Transverse colon (tissue), 4 donors: ENCODE data around the gene NEDD4L.

Source experiments
- EP300 ChIP-seq: sonication (generic); formaldehyde crosslinking; IDR thresholded peaks from one replicate; pipeline ENCODE4 v1.6.1; 2017; ENCODE audit warnings: antibody characterized with exemption, low read depth
- POLR2A ChIP-seq: fragments of 450-650 bp; IDR thresholded peaks from one replicate; pipeline ENCODE4 v1.6.1; 2016; ENCODE audit warnings: antibody characterized with exemption, mild to moderate bottlenecking, moderate library complexity
- POLR2AphosphoS5 ChIP-seq, 3 donors: sonication (generic); formaldehyde crosslinking; IDR thresholded peaks; one replicate each; pipeline ENCODE4 v1.6.1; 2016; ENCODE audit warnings: antibody characterized with exemption in 3 of 3
- TF ChIP-seq, protein P1 (sequence below), 5 experiments: fragments of 200-600 bp in 3 of 5; fragments of 450-650 bp in 2 of 5; sonication (generic) in 3 of 5; IDR thresholded peaks; 1 replicate in 2 of 5; 2 replicates in 3 of 5; pipeline ENCODE4 v1.5.1; 2016 to 2017; ENCODE audit warnings: antibody characterized with exemption in 5 of 5, inconsistent platforms in 3 of 5, mild to moderate bottlenecking in 2 of 5, moderate library complexity in 1 of 5

DNA sequence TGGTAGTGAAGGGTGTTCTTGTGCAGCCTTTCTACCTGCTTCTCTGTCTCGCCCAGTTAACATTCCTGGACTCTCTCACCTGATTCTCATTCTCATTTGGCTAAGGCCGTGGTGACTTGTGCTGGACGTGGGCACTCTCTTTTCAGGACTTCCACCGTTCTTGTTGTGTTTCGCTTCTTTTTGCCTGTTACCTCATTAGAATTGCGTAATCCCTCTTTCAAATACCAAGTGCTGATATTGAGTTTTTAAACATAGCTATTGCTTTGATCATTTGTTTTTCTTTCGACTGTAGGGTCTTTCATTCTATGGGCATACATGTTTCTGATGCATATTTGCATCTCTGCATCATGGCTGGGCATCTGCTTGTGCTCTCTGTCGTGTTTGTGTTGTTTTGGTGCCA, 297.9 kb downstream of the NEDD4L start:
- TF ChIP-seq, protein P1, sequence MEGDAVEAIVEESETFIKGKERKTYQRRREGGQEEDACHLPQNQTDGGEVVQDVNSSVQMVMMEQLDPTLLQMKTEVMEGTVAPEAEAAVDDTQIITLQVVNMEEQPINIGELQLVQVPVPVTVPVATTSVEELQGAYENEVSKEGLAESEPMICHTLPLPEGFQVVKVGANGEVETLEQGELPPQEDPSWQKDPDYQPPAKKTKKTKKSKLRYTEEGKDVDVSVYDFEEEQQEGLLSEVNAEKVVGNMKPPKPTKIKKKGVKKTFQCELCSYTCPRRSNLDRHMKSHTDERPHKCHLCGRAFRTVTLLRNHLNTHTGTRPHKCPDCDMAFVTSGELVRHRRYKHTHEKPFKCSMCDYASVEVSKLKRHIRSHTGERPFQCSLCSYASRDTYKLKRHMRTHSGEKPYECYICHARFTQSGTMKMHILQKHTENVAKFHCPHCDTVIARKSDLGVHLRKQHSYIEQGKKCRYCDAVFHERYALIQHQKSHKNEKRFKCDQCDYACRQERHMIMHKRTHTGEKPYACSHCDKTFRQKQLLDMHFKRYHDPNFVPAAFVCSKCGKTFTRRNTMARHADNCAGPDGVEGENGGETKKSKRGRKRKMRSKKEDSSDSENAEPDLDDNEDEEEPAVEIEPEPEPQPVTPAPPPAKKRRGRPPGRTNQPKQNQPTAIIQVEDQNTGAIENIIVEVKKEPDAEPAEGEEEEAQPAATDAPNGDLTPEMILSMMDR (IDR thresholded peaks at IDR 0.05): no peak
- TF ChIP-seq POLR2A (no peak), EP300 (no peak), POLR2AphosphoS5 (IDR thresholded peaks at IDR 0.05) (no peak)
